ENCODE results near the gene PFDN1. TPM values are rescaled to one million over a fixed set of nuclear protein-coding genes. Genes with fewer than 3 reads are reported as not detected.

Gene PFDN1, protein sequence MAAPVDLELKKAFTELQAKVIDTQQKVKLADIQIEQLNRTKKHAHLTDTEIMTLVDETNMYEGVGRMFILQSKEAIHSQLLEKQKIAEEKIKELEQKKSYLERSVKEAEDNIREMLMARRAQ
- 34.4 TPM for total RNA-seq

DNA sequence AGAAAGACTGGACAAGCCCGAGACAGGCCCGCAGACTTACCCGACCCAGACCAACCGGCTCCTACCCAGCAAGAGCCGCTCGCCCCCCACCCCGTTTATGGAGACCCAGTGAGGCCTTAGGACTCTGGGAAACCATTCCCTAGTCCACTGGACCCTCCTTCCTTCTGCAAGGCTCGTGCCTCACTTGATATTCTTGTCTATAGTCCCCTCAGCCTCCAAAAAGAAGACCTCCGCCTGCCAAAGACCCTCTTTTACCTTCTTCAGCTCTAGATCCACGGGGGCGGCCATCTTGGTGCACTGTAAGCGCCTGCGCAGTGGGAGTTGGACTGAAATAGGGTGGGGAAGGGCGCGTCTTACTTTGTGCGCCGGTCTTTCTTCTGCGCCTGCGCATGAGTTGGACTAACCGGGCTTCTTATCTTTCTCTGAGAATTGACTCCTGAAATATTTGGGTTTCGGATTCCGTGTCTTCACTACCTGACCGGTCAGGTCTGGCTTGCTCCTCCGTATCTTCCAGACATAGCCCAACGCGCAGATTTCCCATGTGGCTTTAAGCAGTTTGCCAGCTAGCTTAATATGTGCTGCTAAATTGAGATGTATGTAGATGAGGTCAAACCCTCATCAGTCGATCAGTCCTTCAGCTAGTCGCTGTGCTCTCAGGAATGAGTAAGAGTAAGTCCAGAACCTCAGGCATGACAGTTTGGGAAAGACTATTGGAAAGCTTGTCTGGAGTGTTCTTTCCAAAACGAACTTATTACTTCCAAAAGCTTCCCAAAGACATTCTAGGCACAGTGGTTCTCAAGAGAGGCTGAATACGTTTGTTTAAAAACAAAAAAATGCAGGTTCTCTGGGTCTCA lies at the start of gene PFDN1:
PFDN1 (minus strand) TSS at position 316 of the 854 bp plus-strand sequence; CDS start at position 288, 28 bp downstream.
- Histone ChIP-seq H3K4me1 (ENCODE audit: control insufficient read depth in 3 of 3, insufficient read depth in 3 of 3, low read length in 3 of 3) (peaks cover 5 to 20% (median 7%) of the 10 kb centered on the region in 3 donors), H3K9ac (ENCODE audit: low read depth in 1 of 3, low read length in 3 of 3) (peak within 1 kb of the TSS; percentile 99 to 100 (median 99)), H3K4me3 (ENCODE audit: low read length in 3 of 3) (peak within 1 kb of the TSS; percentile 85 to 98 (median 95)), H3K27ac (ENCODE audit: low read depth, low read length) (peak within 1 kb of the TSS; percentile 95), H3K27me3 (ENCODE audit: control insufficient read depth in 3 of 3, insufficient read depth in 3 of 3, low read length in 3 of 3) (no peaks in the 10 kb centered on the region), H3K36me3 (ENCODE audit: control insufficient read depth in 3 of 3, insufficient read depth in 3 of 3, low read length in 3 of 3) (peaks cover 0 to 10% (median 6%) of the 10 kb centered on the region in 3 donors), H3K9me3 (ENCODE audit: control insufficient read depth in 3 of 3, low read length in 3 of 3) (no peaks in the 10 kb centered on the region)

DNA sequence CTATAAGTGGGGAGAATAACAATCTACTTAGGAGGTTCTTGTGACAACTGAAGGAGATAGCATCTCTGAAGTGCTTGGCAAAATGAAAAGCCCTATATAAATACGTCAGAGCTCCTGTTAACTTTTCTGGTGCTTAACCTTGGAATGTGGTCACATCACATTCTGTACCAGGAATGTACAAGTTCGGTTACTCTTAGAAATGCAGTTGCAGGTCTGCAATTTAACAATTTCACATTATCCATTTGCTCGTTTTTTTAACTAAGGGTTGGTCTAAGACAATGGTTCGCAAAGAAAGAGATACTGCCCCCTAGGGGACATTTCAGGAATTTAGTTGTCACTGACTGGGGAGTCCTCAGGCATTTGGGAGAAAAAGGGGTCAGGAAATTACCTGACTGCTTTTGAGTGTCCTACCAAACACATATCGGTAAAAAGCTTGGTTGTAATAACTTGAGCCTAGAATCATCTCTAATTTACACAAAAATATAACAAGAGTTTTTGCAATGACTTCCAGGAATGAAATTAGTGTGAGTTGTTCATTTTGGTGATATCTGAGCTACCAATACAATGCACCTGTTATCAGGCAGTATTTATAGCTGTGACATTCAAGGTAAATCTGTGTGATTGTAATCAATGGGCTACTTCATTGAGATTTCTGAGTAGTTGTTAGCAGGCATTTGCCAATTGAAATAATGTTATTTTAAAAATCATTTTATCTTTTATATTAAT lies 48.9 kb upstream of the PFDN1 start:
- peaks cover 16 to 29% (median 26%) of the 10 kb centered on the region in 3 donors for H3K4me1 ChIP-seq (ENCODE audit: control insufficient read depth in 3 of 3, insufficient read depth in 3 of 3, low read length in 3 of 3)
- no peak overlapping the region for H3K9ac ChIP-seq (ENCODE audit: low read depth in 1 of 3, low read length in 3 of 3)
- no peaks in the 10 kb centered on the region for H3K27me3 ChIP-seq (ENCODE audit: control insufficient read depth in 3 of 3, insufficient read depth in 3 of 3, low read length in 3 of 3)
- no peak overlapping the region for H3K4me3 ChIP-seq (ENCODE audit: low read length in 3 of 3)
- H3K36me3 ChIP-seq (ENCODE audit: control insufficient read depth in 3 of 3, insufficient read depth in 3 of 3, low read length in 3 of 3) = no peaks in the 10 kb centered on the region
- no peaks in the 10 kb centered on the region for H3K9me3 ChIP-seq (ENCODE audit: control insufficient read depth in 3 of 3, low read length in 3 of 3)
- H3K27ac ChIP-seq (ENCODE audit: low read depth, low read length) = no peak overlapping the region

DNA sequence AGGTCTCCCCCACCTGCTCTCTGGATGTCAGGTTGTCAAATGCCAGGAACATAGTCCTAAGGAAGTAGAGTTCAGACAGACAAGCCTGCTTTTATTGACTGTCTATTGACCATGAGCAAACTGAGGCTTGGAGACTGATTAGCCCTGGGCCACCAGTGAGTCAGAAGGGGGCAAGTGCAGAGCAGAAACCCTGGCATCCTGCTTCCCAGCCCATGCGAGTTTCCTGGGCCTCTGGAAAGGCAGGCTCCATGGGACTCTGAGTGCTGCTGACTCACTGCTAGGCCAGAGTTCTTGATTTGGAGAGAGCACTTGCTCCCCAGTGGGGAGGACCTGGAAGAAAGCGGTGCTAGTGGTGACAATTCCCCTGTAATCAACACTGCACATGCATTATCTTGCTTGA lies 46.3 kb upstream of the PFDN1 start:
- Histone ChIP-seq H3K9ac (ENCODE audit: low read depth in 1 of 3, low read length in 3 of 3) (no peak overlapping the region), H3K4me1 (ENCODE audit: control insufficient read depth in 3 of 3, insufficient read depth in 3 of 3, low read length in 3 of 3) (peaks cover 35 to 48% (median 37%) of the 10 kb centered on the region in 3 donors), H3K27ac (ENCODE audit: low read depth, low read length) (peak overlapping the region; percentile 13), H3K4me3 (ENCODE audit: low read length in 3 of 3) (no peak overlapping the region), H3K27me3 (ENCODE audit: control insufficient read depth in 3 of 3, insufficient read depth in 3 of 3, low read length in 3 of 3) (no peaks in the 10 kb centered on the region), H3K9me3 (ENCODE audit: control insufficient read depth in 3 of 3, low read length in 3 of 3) (no peaks in the 10 kb centered on the region), H3K36me3 (ENCODE audit: control insufficient read depth in 3 of 3, insufficient read depth in 3 of 3, low read length in 3 of 3) (peaks cover 0 to 2% (median 0%) of the 10 kb centered on the region in 3 donors)

DNA sequence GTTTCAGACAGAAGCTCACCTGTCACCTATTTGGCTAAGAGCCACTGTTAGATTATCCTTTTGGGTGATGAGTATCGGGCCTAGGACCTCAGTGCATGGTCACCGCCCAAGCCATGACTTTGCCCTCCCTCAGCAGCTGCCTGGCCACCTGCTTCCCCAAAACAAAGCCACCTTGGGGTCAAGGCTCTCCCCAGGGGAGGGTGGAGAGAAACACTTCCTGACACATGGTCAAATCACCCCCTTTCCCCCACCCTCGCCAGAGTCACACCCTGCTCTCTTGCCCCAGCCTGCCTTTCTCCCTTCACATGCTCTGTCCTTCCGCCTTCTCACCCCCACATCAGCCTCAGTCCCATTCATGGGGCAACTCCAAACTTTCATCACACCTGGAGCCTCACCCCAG lies 45.2 kb upstream of the PFDN1 start:
- H3K4me1 ChIP-seq (ENCODE audit: control insufficient read depth in 3 of 3, insufficient read depth in 3 of 3, low read length in 3 of 3) = peaks cover 45 to 59% (median 47%) of the 10 kb centered on the region in 3 donors

DNA sequence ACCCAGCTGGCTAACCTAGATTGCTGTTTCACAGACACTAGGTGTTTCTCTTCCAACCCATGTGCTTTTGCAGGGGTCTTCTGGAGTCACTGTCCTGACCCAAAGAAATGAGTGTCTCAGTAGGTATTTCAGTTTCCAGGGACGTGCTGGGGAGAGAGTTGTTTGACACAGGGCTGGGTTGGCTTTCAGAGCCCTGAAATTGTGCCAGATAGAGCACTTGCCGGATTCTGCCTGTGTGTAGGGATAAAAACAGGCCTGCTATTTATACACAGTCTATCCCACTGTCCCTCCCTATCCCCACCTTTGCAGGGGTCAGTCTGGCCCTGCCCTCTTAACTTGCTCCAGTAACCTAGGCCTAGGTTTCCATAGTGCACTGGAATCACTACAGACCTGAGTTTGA lies 44.5 kb upstream of the PFDN1 start:
- peaks cover 52 to 66% (median 54%) of the 10 kb centered on the region in 3 donors for H3K4me1 ChIP-seq (ENCODE audit: control insufficient read depth in 3 of 3, insufficient read depth in 3 of 3, low read length in 3 of 3)

More for the DNA sequence above, 45.2 kb upstream of the PFDN1 start:
- peaks cover 0 to 5% (median 4%) of the 10 kb centered on the region in 3 donors for H3K36me3 ChIP-seq (ENCODE audit: control insufficient read depth in 3 of 3, insufficient read depth in 3 of 3, low read length in 3 of 3)
- peak overlapping the region; percentile 96 for H3K27ac ChIP-seq (ENCODE audit: low read depth, low read length)
- no peaks in the 10 kb centered on the region for H3K27me3 ChIP-seq (ENCODE audit: control insufficient read depth in 3 of 3, insufficient read depth in 3 of 3, low read length in 3 of 3)
- H3K9me3 ChIP-seq (ENCODE audit: control insufficient read depth in 3 of 3, low read length in 3 of 3) = no peaks in the 10 kb centered on the region
- no peak overlapping the region for H3K4me3 ChIP-seq (ENCODE audit: low read length in 3 of 3)
- peak overlapping the region in 2 of 3 donors; percentile 54 to 80 for H3K9ac ChIP-seq (ENCODE audit: low read depth in 1 of 3, low read length in 3 of 3)

DNA sequence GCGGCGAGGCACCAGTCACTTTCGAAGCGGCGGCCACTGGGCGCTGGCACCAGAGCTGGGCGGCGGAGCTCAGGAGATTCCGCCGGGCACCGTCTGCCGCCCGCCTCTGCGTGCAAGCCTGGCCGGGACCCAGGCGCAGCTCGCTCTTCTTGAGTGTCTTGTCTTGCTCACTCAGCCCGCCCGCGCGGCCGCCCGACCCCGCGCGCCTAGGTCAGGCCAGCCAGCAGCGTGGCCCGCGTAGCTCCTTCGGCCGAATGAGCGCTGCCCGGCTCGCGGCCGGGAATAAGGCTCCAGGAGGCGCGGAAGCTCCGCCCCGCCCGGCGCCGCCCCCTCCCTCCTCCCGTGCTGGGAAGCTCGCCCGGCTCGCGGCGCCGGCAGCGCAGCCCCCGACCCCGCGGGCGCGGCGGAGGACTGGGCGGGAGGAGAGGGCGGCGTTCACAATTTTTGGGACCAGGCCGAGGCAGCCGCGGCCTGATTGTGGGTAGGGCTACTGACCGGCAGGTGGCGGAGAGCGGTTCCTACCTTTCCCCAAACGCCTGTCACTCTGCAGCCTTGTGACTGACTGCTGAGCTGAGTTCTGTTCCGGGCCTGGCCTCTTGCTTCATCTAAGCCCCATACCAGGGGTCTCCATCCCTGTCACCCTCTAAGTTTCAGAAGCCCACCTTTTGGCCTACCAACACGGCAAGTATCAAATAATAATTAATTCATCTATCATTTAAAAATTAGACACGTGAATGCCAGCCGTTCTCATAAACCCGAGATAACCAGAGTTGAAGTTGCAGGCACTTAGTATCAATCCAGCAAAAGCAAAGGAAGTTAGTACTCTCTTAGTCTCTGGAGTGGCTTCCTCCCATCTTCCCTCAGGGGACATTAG lies 43.7 kb upstream of the PFDN1 start, which contains the start of gene HBEGF:
HBEGF (minus strand) TSS at position 256 of the 874 bp plus-strand sequence. CDS start 275 bp downstream, outside the sequence.
- Histone ChIP-seq H3K9ac (ENCODE audit: low read depth in 1 of 3, low read length in 3 of 3) (peak within 1 kb of the TSS; percentile 86 to 98 (median 94)), H3K9me3 (ENCODE audit: control insufficient read depth in 3 of 3, low read length in 3 of 3) (no peaks in the 10 kb centered on the region), H3K4me1 (ENCODE audit: control insufficient read depth in 3 of 3, insufficient read depth in 3 of 3, low read length in 3 of 3) (peaks cover 60 to 74% (median 62%) of the 10 kb centered on the region in 3 donors), H3K27me3 (ENCODE audit: control insufficient read depth in 3 of 3, insufficient read depth in 3 of 3, low read length in 3 of 3) (no peaks in the 10 kb centered on the region), H3K36me3 (ENCODE audit: control insufficient read depth in 3 of 3, insufficient read depth in 3 of 3, low read length in 3 of 3) (peaks cover 4 to 11% (median 5%) of the 10 kb centered on the region in 3 donors), H3K27ac (ENCODE audit: low read depth, low read length) (peak within 1 kb of the TSS; percentile 96), H3K4me3 (ENCODE audit: low read length in 3 of 3) (peak within 1 kb of the TSS; percentile 76 to 90 (median 87))

More for the DNA sequence above, 44.5 kb upstream of the PFDN1 start:
- Histone ChIP-seq H3K27ac (ENCODE audit: low read depth, low read length) (peak overlapping the region; percentile 96), H3K4me3 (ENCODE audit: low read length in 3 of 3) (peak overlapping the region; percentile 74 to 90 (median 87)), H3K9ac (ENCODE audit: low read depth in 1 of 3, low read length in 3 of 3) (peak overlapping the region; percentile 77 to 98 (median 80)), H3K36me3 (ENCODE audit: control insufficient read depth in 3 of 3, insufficient read depth in 3 of 3, low read length in 3 of 3) (peaks cover 0 to 5% (median 4%) of the 10 kb centered on the region in 3 donors), H3K27me3 (ENCODE audit: control insufficient read depth in 3 of 3, insufficient read depth in 3 of 3, low read length in 3 of 3) (no peaks in the 10 kb centered on the region), H3K9me3 (ENCODE audit: control insufficient read depth in 3 of 3, low read length in 3 of 3) (no peaks in the 10 kb centered on the region)

DNA sequence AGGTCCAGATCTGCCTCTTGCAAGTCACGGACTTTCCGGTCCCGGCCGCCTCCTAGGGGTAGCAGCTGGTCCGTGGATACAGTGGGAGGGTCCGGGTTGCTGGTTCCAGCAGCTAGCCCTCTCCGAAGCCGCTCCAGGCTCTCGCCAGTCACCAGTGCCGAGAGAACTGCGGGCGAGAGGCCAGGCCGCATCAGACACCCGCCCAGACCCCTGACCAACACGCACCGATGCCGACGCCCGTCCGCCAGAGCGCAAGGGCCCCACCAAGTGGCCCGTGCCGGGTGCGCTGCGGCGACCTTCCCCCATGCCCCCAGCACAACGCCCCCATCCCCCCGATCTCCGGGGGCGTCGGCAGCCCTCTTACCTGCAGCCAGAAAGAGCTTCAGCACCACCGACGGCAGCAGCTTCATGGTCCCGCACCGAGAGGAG lies 43.0 kb upstream of the PFDN1 start:
- Histone ChIP-seq H3K27ac (ENCODE audit: low read depth, low read length) (peak overlapping the region; percentile 96), H3K36me3 (ENCODE audit: control insufficient read depth in 3 of 3, insufficient read depth in 3 of 3, low read length in 3 of 3) (peaks cover 4 to 12% (median 5%) of the 10 kb centered on the region in 3 donors), H3K4me1 (ENCODE audit: control insufficient read depth in 3 of 3, insufficient read depth in 3 of 3, low read length in 3 of 3) (peaks cover 66 to 80% (median 66%) of the 10 kb centered on the region in 3 donors), H3K9ac (ENCODE audit: low read depth in 1 of 3, low read length in 3 of 3) (peak overlapping the region; percentile 86 to 98 (median 94)), H3K9me3 (ENCODE audit: control insufficient read depth in 3 of 3, low read length in 3 of 3) (no peaks in the 10 kb centered on the region), H3K27me3 (ENCODE audit: control insufficient read depth in 3 of 3, insufficient read depth in 3 of 3, low read length in 3 of 3) (no peaks in the 10 kb centered on the region), H3K4me3 (ENCODE audit: low read length in 3 of 3) (peak overlapping the region; percentile 76 to 90 (median 87))

DNA sequence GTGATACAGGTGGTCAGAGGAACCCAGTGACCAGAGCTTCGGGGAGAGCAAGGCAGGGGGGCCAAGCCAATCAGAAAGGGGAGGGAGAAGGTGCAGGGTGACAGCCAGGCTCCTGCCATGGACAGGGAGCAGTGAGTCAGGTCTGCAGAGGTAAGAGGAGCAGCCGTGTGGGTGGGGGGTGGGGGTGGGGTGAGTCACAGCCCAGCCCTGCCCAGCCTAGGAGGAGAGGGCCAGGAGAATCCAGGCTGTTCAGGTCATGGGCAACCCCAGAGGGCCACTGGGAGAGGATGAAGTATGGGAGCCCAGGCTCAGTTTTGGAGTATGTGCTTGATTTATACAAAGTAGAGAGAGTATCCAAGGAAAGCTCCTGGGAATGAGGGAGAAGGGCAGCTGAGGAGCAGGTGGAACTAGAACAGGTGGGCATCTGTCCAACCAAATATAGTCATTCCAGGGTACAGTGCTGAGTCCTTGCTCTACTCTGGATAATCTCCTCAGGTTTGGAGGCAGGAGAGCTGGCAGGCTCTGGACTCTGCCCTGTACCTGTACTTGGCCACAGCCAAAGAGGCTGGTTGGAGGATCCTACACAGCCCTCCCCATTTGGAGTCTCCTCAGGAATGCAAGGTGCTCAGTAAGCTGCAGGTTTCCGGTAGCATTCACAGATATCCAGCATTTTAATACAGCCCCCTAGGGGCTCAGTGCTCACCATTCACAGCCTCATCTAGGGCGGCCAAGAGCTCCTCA lies 42.0 kb upstream of the PFDN1 start:
- Histone ChIP-seq H3K9me3 (ENCODE audit: control insufficient read depth in 3 of 3, low read length in 3 of 3) (no peaks in the 10 kb centered on the region), H3K9ac (ENCODE audit: low read depth in 1 of 3, low read length in 3 of 3) (peak overlapping the region; percentile 86 to 98 (median 94)), H3K27ac (ENCODE audit: low read depth, low read length) (peak overlapping the region; percentile 96), H3K27me3 (ENCODE audit: control insufficient read depth in 3 of 3, insufficient read depth in 3 of 3, low read length in 3 of 3) (no peaks in the 10 kb centered on the region), H3K4me1 (ENCODE audit: control insufficient read depth in 3 of 3, insufficient read depth in 3 of 3, low read length in 3 of 3) (peaks cover 73 to 89% (median 76%) of the 10 kb centered on the region in 3 donors), H3K36me3 (ENCODE audit: control insufficient read depth in 3 of 3, insufficient read depth in 3 of 3, low read length in 3 of 3) (peaks cover 4 to 12% (median 5%) of the 10 kb centered on the region in 3 donors), H3K4me3 (ENCODE audit: low read length in 3 of 3) (peak overlapping the region; percentile 76 to 90 (median 87))
